Kidney capillary endothelial cell (primary cell): ENCODE results near the gene RASSF5.

ENCODE experiments used
- DNase-seq: peaks from one replicate; pipeline ENCODE4 v3.0.0-alpha.2; 2018; ENCODE audit warnings: low spot score

The RASSF5 gene

DNA sequence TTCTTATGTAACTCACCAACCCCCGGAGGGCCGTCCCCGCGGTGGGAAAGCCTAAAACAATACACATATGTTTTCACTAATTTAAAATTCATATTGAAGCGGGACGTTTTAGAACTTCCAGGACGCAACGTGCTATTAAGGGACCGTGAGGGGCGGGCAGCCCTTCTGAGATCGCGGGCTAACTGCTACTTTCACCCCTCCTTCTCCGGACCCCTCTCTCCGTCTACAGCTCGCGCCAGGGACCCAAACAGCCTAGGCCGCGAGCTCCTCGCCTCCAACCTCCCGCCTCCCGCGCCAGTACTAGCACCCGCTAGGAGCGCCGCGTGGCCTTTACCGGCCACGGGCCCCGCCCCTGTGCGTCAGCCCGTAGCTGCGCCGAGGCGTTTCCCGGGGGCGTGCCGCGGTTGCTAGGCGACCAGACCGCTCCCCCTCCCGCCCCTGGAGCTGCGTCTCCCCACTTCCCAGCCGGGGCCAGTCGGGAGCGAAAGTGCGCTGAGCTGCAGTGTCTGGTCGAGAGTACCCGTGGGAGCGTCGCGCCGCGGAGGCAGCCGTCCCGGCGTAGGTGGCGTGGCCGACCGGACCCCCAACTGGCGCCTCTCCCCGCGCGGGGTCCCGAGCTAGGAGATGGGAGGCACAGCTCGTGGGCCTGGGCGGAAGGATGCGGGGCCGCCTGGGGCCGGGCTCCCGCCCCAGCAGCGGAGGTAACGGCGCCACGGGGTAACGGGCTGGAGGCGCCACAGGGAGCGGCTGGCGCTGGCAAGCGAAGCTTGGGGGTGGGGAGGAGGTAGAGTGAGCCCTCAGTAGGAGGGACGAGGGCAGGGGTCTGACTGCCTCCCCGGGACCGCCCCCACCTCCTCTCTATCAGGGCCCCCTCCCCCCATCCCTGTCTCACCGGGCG, 128.0 kb downstream of the RASSF5 start, which contains the start of gene DYRK3:
Gene DYRK3, plus strand, starts transcription at position 457 of the 898 bp plus-strand sequence. Its CDS starts 168 bp downstream, at position 625.
- DNase-seq: peak; percentile 90

DNA sequence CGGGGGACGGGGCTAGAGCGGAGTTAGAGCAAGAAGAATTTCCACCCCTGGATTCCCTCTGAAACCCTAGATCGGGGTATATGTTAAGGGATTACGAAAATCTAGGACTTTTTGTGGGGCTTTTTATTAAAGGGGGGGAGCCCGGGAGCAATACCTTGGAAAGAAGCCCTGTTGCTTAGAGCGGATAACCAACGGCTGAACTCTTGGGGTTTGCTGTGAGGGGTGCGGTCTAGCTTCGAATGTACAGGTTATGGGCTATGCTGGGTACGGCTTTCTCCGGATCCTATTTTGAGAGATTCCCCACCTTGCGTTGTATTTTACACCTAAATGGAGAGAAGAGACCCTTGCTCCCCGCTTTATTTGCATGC, 128.6 kb downstream of the RASSF5 start:
- DNase-seq: no peak

DNA sequence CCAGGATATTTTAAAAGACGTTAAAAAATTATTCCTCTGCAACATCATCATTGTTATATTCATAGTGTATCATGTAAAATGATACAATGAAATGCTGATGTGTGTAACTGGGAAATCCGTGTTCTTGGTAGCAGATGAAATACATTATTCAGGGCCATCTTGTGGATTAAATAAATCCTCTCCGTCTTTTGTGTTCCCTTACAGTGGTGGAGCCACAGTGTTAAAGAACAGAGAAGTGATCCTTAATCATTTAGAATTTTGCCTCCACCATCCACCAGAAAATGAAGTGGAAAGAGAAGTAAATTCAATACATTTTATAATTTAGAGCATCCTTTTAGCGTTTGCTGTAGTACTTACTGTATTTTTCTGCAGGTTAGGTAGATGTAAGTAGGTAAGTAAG, 129.3 kb downstream of the RASSF5 start:
- DNase-seq: peak; percentile 12

DNA sequence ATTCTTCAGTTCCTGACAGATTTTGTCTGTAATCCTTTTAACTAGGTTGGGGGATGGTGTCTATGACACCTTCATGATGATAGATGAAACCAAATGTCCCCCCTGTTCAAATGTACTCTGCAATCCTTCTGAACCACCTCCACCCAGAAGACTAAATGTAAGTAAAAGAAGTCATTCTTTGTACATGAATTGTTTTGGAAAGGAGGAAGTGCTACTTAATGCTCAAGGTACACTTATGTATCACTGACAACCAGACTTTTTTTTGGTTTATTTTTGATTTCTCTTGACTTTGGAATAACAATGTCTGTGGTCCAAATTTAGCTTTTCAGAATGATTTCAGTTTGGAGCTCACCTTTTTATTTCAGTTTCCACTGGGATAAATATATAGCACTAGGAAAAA, 130.3 kb downstream of the RASSF5 start:
- DNase-seq: no peak
